Measurements from ENCODE around the gene S100Z.
"Not testable (repeated sequence)": the region's sequence is repeated elsewhere in the genome, so short reads cannot be mapped to it uniquely, and the experiment has no call there.

The S100Z gene

GRCh38 chr5:76849419-76850291, at the start of gene S100Z:
TSS of gene S100Z (plus strand) at chr5:76850014. CDS start at chr5:76875360, 25,346 bp downstream.
- no peak for DNase-seq (ENCODE audit: low read depth, low spot score)

DNA sequence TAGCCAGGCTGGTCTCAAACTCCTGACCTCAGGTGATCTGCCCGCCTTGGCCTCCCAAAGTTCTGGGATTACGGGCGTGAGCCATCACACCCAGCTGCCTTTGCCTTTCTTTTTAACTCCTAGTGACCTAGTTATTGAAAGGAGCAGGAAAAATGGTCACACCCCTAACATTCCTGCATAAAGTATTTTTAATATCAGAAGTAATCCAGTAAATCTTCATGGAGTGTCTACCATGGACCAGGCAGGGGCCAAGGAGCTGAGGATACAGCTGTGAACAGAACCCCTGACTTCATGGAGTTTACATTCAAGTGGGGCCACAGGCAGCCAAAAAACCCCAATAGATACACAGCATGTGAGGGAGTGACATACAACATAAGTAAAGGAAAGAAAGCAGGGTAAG, 49.2 kb upstream of the S100Z start:
- DNase-seq (ENCODE audit: low read depth, low spot score): no peak

GRCh38 chr5:76801159-76801802, 48.5 kb upstream of the S100Z start:
- no peak for DNase-seq (ENCODE audit: low read depth, low spot score)

- DNase-seq (ENCODE audit: low read depth, low spot score): no peak
Measured at GRCh38 chr5:76801803-76802195, 48.0 kb upstream of the S100Z start.

- no peak for DNase-seq (ENCODE audit: low read depth, low spot score)
Measured at GRCh38 chr5:76804266-76804665, 45.5 kb upstream of the S100Z start.

DNA sequence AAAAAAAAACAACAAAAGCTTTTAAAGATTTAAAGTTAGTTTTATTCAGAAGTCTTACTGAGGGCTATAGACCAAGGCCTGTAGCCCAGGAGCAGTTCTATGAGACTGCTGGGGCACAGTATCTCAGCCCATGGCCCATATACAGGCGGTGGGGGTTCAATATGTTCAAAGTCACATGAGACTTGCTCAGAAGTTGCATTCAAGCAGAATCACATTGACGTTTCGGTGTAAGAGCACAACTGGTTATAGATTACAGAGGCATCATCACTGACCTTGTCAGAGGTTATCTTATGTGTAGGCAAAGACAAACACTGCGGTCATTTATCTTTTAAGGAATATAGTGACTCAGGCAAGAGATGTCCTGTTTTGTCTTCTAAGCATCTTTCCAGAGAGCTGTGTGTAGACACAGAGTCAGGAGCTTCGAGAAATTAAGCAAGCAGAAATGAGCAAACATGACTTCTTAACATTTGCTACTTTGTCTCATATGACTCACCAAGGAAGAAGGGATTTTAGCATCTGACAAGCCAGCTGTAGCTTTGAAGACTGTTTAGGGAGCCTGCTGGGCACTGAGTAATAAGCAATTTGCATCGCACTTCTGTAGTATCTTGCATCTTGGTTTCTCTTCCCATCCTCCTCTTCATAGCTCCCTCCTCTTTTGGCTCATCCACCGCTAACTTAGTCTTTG, 43.9 kb upstream of the S100Z start:
- peak; percentile 82 for DNase-seq (ENCODE audit: low read depth, low spot score)

DNA sequence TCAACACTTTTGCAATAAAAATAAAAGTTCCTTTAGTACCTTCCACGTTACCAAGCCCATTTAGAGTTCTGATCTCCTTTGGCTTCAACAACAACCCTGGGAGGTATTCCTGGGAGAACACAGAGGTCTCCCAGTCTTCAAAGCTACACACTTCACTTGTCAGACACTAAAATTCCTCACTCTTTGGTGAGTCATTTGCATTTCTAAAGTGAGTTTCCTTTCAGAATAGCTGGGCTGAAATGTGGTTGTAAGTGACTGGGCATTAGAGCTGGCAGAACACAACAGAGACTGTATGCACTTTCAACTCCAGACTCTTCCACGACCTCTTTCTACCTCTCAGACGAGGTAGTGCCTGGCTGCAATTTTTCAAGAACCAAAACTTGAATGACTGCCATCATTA, 42.5 kb upstream of the S100Z start:
- no peak for DNase-seq (ENCODE audit: low read depth, low spot score)

DNA sequence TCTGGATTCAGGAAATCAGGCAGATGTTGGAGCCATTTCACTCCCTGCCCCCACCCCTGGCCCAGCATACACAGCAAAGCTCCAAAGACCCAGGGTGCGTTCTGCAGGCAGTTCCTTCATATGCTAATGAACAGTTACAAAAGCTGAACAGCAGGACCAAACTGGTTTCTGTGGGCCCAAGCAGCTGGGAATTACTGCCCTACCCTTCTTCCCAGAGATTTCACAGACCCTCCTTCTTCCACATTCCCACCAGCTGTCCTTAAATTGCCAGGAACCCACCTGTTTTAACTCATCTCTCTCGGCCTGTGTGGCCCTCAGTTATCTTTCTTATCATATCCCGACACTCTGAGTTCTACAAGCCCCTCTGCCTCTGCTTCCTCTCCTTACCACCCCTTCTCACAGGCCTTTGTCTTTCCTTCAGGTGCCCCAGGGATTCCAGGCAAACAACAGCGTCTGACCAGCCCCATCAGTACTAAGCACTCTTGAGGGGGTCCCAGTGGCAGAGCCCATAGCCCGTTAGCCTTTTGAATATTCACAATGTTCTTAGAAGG, 41.6 kb upstream of the S100Z start:
- DNase-seq (ENCODE audit: low read depth, low spot score): no peak

DNA sequence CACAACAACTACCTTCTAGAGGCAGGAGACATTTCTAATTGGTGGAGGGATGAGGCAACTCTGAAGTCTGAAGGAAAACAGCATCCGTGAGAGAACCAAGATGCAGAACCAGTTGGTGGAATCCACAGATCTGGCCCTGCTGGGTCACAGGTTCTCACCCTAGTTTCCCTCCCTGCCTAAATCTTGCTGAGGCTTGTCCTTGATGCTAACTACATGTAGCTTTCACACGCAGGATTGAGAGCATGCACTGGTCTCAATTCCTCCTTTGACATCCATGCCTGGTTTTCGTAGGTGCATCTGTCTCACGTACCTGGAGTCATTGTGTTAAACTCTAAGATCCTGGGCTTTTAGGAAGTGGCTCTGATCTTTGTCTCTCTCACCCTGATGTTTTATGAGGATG, 40.7 kb upstream of the S100Z start:
- DNase-seq (ENCODE audit: low read depth, low spot score): no peak

GRCh38 chr5:76810236-76810635, 39.6 kb upstream of the S100Z start:
- no peak for DNase-seq (ENCODE audit: low read depth, low spot score)

- no peak for DNase-seq (ENCODE audit: low read depth, low spot score)
Measured at GRCh38 chr5:76811214-76811613, 38.6 kb upstream of the S100Z start.

DNA sequence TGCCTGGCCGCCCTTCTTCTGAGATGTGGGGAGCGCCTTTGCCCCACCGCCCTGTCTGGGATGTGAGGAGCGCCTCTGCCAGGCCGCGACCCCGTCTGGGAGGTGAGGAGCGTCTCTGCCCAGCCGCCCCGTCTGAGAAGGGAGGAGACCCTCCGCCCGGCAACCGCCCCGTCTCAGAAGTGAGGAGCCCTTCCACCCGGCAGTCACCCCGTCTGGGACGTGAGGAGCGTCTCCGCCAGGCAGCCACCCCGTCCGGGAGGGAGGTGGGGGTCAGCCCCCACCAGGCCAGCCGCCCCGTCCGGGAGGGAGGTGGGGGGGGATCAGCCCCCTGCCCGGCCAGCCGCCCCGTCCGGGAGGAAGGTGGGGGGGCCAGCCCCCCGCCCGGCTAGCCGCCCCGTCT, 37.6 kb upstream of the S100Z start:
- not testable (repeated sequence) for DNase-seq (ENCODE audit: low read depth, low spot score)

DNA sequence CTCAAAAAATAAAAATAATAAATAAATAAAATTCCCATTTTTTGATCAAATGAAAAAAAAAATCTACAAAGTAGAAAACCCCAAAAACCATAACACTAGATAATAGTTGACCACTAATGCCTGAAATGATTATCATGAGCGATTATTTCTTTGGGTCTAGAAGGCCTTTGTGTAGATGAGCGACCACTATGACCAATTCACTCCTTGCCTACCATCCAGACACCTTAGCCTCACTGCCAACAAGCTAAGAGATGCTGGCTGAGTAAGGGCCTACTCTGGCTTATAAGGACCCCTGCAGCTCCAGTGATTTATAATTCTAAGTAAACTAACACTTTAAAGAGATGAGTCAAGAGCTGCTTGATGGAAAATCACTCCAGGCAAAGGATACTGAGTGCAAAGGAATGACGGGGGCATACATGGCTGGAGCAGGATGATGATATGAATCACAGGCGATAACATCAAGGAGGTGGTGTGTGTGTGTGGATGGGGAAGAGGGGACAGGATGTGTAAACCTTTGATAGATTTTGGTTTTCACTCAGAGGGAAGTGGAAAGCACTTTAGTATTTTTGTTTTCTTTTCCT, 35.7 kb upstream of the S100Z start:
- DNase-seq (ENCODE audit: low read depth, low spot score): no peak

- no peak for DNase-seq (ENCODE audit: low read depth, low spot score)
Measured at GRCh38 chr5:76816110-76816831, 33.5 kb upstream of the S100Z start.

DNA sequence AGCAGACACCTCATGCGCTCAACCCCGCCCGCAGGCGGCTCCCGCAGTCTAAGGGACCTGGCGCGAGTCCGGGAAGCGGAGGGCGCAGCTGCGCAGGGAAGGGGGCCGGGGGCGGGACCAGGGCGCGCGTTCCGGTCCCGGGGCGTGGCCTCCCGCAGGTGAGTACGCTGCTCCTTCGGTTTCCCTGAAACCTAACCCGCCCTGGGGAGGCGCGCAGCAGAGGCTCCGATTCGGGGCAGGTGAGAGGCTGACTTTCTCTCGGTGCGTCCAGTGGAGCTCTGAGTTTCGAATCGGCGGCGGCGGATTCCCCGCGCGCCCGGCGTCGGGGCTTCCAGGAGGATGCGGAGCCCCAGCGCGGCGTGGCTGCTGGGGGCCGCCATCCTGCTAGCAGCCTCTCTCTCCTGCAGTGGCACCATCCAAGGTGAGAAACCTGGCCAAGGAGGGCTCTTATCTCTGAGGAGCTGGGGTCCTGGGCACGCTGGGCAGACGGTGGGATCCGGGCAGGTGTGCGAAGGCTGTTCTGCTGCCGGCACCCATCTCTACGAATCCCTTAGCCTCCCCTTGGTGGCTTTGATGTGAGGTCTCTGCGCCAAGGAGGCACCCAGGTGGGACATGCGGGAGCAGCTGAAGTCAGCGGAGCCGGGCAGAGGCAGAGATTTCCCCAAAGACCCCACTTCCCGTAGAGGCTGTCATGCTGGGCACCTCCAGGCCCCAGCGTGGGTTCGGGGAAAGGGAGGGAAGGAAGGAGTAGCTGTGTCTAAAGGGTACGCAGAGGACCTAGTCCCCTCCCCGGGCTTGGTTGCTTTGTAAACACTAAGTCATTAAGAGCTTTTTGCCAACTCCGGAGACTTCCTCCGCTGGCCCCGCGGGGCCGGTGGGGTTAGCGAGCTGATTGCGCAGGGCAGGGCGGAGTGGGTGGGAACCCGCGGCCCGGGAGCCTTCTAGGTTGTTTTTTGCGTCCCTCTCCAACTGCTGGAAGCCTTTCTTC, 30.7 kb upstream of the S100Z start, which contains the start of gene F2RL1:
TSS of gene F2RL1 (plus strand) at position 187 of the 988 bp plus-strand sequence. CDS start at position 340, 153 bp downstream.
- DNase-seq (ENCODE audit: low read depth, low spot score): no peak

GRCh38 chr5:76819851-76820525, 29.8 kb upstream of the S100Z start:
- DNase-seq (ENCODE audit: low read depth, low spot score): no peak

GRCh38 chr5:76820526-76820890, 29.3 kb upstream of the S100Z start:
- no peak for DNase-seq (ENCODE audit: low read depth, low spot score)

- DNase-seq (ENCODE audit: low read depth, low spot score): no peak
Measured at GRCh38 chr5:76821136-76821535, 28.7 kb upstream of the S100Z start.

DNA sequence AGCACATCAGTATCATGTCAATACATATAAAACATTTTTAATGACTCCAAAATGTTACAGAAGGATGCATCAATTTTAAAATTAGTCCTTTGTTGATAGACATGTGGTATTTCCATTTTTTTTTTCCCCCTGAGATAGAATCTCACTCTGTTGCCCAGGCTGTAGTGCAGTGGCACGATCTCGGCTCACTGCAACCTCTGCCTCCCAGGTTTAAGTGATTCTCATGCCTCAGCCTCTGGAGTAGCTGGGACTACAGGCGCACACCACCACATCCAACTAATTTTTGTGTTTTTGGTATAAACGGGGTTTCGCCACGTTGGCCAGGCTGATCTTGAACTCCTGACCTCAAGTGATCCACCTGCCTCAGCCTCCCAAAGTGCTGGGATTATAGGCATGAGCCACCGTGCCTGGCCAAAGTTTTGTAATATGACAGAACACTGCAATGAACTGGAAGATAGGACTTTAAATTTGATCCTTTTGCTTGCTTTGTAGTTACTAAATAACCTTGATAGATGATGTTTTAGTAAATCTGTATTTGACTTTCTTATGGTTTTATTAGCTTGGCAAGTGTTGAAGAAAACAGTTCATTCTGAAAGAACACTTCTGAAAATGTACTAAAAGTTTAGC, 27.6 kb upstream of the S100Z start:
- not testable (repeated sequence) for DNase-seq (ENCODE audit: low read depth, low spot score)

All from smooth muscle cell of the brain vasculature (primary cell).